HG03432 (cell line): ENCODE data around the gene ZNF606.

Source experiments
- ATAC-seq: cut with Tn5 transposase; IDR thresholded peaks from one replicate; pipeline ENCODE4 v1.9.1; 2021; ENCODE audit warnings: mild to moderate bottlenecking, moderate library complexity; ENCODE audit not compliant: unreplicated experiment

ZNF606 gene

DNA sequence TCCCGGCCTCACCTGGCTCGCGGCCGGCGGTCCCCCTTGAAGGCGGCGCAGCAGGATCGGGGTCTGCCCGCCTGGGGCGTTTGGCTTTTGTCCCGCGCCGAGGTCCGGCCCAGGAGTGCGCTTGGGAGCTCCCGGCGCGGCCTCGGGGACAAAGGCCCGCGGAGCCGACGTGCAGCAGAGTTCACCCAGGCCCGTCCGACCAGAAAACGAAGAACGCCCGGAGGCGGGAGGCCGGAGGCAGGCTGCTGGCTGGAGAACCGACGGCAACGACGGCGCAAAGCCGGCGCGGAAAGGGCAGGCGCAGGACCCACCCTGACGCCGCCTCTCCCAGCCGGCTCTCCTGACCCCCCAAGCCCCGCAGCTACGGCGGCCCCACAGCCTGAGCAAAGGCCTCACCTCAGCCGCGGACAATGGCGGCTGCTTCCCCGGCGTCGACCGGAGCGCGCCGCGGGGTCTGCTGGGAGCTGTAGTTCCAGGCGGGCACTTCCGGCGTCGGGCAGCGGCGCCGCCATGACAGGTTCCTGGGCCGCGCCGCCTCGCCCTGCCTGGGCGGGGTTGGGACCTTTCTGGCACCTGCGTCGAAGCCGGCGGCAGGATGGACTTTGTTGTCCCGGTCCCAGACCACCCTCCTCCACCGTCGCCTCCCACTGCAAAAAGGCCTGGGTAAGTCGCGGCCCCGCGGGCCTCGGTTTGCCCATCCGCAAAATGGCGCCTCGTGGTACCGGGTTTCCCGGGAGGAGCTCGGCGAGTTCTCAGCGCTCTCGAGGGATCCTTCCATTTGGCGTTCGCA is at the start of gene ZNF606:
ZNF606 (minus strand) TSS at position 437 of the 790 bp plus-strand sequence. CDS start 1,501 bp downstream, outside the sequence.
- ATAC-seq, result peak; percentile 96

DNA sequence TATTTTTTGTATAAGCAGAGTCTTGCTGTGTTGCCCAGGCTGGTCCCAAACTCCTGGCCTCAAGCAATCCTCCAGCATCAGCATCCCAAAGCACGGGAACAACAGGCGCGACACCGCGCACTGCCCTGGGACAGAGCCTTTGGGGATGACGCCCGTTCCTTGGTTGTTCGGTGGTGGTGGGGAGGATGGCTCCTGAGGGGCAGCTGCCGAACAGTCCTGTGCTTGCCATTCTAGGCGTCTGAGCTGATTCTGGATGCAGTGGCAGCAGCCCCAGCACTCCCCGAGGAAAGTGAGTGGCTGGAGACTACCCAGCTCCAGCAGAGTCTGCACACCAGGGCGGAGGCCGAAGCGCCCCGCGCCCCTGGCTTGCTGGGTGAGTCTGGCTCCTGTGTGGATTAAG is 49.6 kb upstream of the ZNF606 start:
- no peak for ATAC-seq

DNA sequence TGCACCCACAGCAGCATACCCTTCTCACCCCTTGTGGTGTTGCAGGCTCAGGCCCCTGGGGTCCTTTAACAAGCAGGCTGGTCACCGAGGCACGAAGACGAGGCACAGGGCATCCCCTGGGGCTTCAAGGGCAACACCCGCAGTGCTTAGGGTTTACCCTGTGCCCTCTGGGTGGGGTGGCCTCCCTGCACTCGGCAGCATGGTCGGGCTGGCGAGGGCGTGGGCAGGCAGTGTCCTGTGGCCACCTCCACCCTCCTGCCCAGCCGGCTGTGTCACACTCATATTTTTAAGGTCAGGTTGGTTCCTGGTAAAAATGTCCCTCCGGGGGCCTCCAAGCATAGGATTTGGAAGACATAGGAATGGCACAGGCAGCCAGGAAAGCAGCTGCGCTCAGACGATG is 45.1 kb upstream of the ZNF606 start:
- ATAC-seq, result no peak

DNA sequence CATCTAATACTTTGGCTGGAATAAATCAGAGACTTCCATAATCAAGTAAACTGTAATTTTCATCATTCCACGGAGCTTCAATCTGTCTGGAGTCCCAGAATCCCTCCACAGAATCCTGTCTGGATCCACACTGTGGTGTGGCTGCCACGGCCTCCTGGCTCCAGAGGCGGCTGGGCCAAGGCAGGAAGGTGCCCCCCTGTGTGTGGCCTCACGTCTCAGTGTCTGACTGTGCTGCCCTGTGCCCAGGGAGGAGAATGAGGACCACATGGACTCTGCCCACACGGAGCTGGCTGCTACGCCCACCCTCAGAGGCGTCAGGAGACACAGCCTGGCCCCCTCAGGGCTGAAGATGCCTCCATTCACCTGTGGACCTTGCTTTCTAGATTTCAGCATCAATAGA is 44.2 kb upstream of the ZNF606 start:
- no peak for ATAC-seq

DNA sequence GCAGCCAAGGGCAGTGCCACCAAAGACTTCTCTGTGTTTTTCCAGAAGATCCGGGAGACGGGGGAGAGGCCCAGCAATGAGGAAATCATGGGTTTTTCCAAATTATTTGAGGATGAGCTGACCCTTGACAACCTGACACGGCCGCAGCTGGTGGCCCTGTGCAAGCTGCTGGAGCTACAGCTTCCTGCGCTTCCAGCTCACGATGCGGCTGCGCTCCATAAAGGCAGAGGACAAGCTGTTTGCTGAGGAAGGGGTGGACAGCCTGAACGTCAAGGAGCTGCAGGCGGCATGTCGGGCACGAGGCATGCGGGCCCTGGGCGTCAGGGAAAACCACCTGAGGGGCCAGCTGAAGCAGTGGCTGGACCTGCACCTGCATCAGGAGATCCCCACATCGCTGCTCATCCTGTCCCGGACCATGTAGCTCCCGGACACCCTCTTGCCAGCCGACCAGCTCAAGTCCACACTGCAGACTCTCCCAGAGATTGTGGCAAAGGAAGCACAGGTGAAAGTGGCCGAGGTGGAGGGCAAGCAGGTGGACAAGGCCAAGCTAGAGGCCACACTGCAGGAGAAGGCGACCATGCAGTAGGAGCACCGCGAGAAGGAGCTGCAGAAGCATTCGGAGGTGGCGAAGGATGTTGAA is 42.9 kb upstream of the ZNF606 start:
- ATAC-seq, result no peak

DNA sequence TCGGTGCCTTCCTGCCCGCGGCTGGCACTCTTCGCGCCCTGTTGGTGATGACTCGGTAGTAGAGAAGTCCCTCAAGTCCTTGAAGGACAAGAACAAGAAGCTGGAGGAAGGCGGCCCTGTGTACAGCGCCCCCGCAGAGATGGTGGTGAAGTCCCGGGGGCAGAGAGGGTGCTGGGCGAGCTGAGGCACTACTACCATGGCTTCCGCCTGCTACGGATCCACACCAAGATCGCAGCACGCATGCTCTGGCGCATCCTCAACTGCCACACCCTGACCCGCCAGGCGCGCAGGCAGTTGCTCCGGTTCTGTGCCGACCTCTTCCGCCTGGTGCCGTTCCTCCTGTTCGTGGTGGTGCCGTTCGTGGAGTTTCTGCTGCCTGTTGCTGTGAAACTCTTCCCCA is 42.3 kb upstream of the ZNF606 start:
- no peak for ATAC-seq

DNA sequence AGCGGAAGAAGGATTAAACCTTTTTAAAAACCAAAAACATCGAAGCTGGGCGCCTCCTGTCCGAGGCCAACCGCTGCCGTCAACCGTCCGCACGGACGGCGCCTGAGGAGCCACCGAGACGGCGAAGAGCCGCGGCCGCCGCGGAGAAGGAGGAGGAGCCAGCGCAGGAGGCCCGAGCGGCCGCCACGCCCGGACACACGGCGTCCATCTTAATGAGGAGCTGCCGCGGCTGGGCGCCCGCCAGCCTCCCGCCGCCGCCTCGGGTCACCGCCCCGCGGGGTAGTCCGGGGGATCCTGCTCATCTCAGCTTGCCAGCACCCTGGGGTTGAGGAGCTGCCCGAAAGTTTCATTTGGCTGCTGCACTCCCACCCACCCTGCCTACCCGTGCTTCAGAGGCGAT is 41.8 kb upstream of the ZNF606 start:
- no peak for ATAC-seq

DNA sequence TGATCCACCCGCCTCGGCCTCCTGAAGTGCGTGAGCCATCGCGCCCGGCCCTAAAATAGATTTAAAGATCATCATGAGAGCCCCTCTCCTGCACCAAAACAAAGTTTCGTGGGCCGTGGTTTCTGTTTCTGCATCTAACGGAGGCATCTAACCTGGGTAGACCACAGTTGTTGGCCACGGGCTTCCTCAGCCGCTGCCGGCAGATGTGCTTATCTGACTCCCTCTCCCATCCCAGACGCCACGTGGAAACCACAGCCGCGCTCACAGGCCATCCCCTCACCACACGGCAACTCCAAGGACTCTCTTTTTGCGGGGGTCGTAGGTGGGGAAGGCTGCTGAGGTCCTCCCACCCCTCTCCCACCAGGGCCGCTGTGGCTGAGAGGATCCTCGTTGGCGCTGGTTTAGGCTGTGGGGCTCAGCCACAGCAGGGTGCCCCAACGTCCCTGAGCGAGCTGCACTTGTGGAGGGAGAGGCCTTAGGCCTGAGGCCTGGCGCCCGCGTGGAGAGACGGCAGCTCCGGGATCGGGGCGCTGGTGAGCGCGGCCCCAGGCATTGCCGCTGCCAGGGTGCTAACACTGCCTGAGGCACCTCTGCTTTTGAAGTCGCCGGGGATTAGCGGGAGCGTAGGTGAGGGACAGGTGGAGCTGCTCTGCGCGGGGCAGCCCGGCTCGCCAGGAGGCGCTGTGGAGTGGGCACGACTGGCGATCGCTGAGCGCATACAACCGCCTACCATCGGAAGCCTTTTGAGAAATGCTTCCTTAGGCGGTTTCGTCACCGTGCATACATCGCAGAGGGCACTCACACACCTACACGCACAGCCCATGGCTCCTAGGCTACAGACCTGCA is 40.1 kb upstream of the ZNF606 start:
- no peak for ATAC-seq

DNA sequence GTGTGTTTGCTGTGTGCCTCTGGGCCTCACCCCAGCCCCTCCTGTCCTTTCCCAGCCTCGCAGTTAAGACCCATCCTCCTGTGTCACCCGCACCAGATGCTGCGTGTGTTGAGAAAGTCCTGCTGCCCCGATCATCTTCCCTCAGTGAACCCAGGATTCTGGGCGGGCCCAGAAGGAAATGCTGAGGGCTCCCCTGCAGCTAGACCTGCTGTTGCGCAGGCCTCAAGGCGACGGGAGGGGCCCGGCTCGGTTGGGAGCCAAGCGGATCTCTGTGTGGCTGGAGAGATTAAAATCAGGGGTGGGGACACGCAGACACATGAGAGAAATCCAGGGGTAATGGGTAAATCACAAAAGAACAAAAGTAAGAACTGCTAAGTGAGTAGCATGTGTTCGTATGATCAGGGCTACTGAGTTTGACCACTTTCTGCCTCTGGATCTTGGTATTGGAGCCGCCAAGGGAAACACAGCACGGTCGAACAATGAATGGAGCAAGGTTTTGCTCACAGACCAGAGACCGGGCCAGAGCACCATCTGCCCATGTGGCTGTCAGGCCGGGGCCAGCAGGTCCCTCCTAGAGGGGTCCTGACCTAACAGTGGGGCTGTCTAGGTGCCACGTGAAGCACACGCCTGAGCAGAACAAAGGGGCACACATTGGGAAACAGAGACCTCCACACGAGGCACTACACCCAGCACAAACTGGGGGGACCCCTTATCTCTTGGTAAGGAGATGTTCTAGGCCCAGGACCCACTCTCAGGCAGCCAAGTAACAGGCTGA is 38.3 kb upstream of the ZNF606 start:
- ATAC-seq, result no peak

DNA sequence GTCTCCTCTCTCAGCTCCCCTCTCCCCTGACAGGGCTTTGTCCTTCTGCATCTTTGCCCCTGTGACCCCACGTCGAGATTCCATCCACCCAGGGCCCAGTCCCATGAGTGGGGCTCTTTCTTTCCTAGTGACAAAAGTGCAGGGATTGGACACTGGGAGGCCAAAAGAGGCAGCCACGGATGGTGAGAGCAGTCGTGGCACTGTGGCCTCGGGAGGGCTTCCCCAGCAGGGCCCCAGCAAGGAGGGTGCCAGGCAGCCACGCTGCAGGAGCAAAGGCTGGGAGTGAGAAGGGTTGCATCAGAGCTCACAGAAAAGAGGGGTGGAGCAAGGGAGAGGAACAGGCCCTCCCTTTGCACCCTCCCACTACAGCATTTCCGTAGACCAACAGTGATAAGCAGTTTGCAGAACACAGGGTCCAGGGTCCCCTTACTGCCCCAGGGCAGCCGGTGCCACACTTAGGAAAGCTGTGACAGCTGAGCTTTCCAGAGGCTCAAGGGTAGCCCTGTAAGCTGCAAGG is 36.1 kb upstream of the ZNF606 start:
- ATAC-seq, result no peak

DNA sequence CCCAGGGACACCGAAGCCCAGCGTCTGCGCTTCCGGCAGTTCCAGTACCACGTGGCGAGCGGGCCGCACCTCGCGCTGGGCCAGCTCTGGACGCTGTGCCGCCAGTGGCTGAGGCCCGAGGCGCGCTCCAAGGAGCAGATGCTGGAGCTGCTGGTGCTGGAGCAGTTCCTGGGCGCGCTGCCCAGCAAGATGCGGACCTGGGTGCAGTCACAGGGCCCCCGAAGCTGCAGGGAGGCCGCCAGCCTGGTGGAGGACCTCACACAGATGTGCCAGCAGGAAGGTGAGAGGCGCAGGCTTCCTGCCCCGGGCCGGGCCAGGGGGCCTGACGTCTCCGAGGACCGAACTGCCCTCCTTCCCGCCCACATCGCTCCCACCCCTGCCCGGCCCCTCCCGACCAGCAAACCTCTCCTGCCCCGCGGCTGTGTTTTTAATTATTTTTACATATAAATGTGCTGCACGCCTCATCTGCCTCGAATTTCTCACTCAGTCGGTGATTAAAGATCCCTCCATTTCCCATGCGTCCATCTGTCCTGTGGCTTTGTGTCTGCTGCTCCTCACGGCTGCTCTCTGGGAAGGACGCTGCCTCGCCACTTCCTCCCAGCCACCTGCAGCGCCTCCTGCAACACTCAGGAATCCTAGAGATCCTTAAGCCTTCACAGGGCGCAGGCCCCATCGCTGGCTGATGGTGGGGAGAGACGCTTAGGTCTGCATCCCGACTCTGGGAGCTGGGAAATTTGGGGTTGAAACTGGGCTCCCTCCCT is 35.5 kb upstream of the ZNF606 start:
- no peak for ATAC-seq

DNA sequence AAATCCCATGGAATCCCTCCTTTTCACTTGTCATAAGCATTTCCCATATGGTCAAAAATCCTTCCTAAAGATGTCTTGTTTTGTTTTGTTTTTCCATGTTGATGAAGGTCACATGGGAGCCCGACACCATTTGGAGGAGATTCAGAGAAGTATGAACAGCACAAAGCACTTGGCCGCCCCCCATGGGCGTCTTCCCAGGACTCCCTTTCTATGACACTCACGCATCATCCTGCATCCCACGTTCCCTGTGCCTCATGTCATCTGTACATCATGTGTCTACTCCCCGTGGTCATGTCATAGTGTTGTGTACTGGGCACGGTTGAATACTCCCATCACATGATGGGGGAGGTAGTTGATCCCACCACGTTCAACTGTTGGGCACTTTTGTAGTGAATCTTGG is 33.2 kb upstream of the ZNF606 start:
- no peak for ATAC-seq

DNA sequence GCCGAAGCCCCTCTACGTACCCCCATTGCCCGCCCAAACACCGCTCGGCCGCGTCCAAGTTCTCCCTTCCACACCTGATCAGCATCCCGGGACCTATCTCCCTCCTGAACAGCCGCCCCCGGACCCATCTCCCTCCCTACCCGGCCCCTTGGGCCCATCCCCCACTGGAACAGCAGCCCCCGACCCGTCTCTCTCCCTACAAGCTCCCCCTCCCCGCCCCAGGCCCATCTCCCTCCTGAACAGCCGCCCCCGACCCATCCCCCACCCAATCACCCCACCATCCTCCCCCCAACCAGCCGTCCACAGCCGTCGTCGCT is 31.8 kb upstream of the ZNF606 start:
- no peak for ATAC-seq

DNA sequence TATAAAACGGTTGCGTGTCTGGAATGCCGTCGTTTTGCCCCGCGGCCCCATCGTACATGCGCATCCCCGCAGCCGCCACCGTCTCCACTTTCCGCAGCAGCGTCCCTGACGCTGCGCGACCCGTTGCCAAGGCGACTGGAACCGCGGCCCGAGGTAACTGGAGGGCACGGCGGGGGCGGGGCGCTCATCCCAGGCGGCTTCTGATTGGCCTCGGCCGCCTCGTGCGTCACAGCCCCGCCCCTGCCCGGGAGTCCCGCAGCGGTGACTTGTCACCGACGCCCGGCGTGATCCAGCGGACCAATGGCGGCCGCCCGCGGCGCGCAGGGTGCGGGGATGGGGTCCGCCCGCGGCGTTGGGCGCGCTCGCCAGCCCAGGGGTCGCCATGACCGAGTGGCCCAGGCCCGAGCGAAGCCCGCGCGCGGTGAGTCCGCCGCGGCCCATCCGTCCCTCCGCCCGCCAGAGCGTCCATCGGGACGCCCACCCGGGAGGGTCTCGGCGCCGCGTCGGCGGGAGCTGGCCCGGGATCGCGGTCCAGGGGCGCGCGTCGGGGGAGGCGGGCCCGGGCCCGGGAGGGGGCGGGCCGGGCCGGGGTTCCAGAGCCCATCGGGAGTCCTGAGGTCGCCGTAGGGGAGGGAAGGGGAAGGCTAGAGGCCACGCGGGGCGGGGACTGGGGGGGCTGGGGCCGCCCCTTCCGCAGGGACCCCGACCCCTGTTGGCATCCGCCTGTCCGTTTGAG is 31.3 kb upstream of the ZNF606 start, which contains the start of gene ZSCAN1:
ZSCAN1 (plus strand) TSS at position 285 of the 736 bp plus-strand sequence. CDS start 3,812 bp downstream, outside the sequence.
- ATAC-seq, result no peak

DNA sequence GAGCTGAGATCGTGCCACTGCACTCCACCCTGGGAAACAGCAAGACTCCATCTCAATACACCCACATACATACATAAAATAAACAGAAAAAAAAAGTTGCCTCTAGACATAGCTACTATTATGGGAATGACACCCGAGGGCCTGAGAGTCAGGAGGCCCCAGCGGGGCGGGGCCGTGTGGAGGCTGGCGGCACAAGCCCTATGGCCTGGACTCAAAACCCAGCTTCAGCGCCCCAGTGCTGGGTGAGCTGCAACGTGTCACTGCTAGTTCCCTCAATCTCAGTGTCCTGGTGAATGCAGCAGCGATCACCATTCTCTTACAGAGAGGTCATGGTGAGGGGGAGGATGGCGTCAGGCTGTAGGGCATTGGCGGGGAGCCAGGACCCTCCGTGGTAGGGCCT is 22.0 kb upstream of the ZNF606 start:
- ATAC-seq, result no peak

DNA sequence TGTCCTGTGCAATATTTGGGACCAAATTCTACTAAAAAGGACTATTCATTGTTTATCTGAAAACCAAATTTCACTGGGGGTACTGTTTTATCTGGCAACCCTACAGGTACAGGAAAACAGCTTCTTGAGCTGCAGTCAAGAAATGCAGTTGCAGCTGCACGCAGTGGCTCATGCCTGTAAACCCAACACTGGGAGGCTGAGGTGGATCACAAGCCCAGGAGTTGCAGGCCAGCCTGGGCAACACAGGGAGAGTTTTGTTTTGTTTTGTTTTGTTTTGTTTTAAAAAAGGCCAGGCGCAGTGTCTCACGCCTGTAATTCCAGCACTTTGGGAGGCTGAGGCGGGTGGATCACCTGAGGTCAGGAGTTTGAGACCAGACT is 19.7 kb upstream of the ZNF606 start:
- ATAC-seq, result no peak

DNA sequence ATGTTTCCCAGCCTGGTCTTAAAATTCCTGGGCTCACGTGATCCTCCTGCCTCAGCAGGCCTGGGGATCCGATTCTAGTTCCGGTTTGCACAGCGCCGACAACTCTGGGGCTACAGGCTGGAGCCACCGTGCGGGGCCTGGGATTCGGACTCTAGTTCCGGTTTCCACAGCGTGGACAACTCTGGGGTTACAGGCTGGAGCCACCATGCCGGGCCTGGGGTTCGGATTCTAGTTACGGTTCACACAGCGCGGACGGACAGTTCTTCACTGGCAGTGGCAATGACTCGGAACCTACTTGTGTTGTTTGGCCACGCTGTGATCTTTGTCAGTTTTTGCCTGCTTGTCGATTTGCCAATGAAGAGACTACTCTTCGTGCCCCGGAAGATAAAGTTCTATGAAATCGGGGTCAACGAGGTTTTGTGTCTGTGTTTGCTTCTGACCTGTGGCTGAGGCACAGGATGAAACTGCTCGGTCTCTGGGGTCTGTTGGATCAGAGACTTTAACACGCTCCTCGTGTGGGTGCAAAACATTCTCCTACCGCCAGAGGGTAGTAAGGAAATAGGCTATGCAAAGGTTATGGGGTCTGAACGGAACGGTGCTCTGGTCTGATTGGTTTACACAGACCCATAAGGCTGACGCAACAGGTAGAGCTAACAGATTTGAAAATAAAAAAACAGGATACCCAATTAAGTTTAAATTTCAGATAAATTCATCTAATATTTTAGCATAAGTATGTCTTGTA is 19.1 kb upstream of the ZNF606 start:
- ATAC-seq, result no peak

DNA sequence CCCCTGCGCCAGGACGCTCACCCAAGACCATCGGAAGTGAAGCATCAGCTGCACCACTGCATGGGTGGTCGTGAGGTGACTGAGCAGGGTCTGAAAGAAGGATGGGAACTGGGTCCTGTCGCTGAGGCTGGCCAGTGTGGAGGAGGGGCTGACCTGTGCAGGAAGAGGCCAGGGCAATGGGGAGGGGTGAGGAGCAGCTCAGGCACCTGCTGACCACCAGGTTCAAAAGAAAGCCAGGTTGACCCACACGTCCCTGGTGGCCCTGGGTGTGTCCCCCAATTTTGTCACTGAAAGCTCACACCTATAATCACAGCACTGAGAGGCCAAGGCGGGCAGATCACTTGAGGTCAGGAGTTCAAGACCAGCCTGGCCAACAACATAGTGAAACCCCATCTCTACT is 17.5 kb upstream of the ZNF606 start:
- ATAC-seq, result no peak

DNA sequence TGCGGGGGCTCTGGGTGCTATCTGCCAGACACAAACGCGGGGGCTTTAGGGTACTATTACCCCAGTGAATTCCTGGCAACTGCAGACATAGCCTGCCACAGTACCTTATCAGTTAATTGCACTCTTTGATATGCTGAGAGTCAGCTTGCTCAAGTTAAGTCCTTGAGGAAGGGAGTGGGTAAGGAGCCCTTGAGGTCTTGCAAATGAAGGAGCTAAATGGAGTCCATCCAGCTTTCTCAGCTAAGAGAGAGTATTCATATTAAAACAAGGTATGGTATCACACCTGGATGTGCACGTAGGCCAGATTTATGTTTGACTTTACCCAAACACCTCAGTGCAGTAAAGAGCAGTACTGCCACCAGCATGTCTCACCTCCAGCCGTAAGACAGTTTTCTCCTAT is 11.5 kb upstream of the ZNF606 start:
- ATAC-seq, result no peak
